ENCODE measurements around the gene CEP20.

- TF ChIP-seq CTCF (IDR thresholded peaks at IDR 0.05) (no peak), POLR2A (IDR thresholded peaks at IDR 0.05) (no peak)
Observed at GRCh38 chr16:15925631-15926030, 37.2 kb upstream of the CEP20 start.

Data from adrenal gland (tissue), 5 donors.